Measurements from ENCODE around the gene SPEN.
"Not testable (repeated sequence)": the region's sequence is repeated elsewhere in the genome, so short reads cannot be mapped to it uniquely, and the experiment has no call there.

Gene SPEN

DNA sequence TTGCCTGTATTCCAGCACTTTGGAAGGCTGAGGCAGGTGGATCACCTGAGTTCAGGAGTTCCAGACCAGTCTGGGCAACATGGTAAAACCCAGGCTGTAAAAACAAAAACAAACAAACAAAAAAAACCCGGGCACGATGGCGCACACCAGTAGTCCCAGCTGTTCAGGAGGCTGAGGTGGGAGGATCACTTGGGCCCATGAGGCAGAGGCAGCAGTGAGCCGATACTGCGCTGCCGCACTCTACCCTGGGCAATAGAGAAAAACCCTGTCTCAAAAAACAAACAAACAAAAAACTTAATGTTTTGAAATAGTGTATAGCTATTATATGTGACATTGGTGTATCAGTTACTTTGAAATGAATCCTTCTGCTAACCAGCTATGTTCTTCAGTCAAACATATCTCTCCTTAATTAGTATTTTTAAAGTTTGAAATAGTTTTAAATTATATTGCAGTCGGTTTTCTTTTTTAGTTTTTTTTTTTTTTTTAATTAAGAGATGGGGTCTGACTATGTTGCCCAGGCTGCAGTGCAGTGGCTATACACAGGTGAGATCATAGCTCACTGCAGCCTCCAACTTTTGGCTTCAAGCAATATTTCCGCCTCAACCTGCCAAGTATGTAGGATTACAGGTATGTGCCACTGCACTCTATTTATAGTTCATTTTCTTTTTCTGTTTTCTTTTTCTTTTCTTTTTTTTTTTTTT, 11.3 kb downstream of the SPEN start:
- no peak for DNase-seq

GRCh38 chr1:15863156-15863901, 15.8 kb downstream of the SPEN start:
- no peak for DNase-seq

DNA sequence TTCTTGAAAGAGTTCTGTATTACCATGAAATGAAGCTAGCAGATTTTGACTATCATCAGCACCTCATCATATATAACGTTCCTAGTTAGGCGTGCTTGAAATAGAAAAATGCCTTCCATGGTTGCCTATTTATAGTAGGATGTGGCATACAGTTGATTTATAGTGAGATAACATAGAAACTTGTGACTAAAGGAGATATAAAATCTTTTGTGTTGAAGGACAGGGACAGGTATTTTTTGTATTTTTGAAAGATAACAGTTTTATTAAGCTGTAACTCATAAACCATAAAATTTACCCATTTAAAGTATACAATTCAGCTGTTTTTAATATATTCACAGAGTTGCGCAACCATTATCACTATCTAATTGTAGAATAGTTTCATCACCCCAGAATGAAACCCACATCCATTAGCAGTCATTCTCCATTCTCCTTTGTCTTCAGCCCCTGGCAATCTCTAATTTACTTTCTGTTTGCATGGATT, 19.3 kb downstream of the SPEN start:
- DNase-seq: no peak

- no peak for DNase-seq
Observed at GRCh38 chr1:15867288-15867687, 19.8 kb downstream of the SPEN start.

- DNase-seq: no peak
Observed at GRCh38 chr1:15869413-15869812, 21.9 kb downstream of the SPEN start.

DNA sequence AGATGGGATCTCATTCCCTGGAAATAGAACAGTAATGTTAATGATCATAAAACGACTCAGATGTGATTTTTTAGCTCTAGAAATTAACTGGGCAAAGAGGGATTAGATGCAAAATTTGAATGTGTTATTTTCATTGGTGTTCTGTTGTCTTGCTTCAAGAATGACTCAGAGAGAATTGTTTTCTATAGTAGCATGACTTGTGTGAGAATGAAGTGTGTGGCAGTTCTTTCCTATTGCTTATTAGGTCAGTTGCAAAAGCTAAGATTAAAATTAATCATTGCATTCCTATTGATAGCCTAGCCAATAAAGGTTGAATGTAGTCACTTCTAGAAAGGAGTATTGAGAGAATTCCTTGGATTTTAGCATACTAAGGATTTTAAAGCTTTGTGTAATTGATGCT, 22.9 kb downstream of the SPEN start:
- no peak for DNase-seq

DNA sequence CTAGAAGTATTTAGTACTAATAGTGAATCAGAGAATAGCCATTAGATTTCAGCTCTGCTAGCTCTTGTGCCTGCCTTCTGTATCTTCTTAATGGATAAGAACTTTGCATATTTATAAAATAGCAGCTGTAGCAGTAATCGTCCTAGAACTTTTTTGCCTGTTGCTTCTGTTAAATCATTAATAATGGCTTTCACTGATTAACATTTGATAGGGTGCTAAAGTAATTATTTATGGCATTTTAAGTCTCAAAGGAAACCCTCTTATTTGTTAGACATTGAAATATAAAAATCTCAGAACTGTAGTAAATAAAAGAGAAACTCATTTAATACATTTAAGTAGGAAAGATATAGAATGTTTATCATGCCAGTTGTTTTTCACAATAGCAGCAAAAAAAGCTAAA, 27.0 kb downstream of the SPEN start:
- no peak for DNase-seq

DNA sequence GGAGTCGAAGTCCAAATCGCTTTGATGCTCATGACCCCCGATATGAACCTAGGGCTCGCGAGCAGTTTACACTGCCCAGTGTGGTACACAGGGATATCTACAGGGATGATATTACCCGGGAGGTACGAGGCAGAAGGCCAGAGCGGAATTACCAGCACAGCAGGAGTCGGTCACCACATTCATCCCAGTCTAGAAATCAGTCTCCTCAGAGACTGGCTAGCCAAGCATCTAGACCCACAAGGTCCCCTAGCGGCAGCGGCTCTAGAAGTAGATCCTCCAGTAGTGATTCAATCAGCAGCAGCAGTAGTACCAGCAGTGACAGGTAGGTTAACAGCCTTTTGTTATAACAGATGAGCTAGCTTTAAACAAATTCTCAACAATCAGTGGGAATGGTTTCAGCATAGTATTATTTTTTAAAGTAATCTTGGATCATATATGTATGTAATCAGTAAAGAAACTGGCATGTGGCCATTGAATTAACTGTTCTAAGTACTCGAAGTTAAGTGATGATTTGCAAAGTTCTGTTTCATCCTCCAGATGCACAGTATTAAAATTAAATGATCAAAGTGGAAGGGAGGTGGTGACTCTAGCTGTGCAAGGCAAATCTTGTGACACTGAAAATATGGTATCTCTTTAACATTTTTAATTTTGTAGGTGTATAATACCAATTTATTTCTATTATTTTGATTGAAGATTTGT, 29.0 kb downstream of the SPEN start:
- no peak for DNase-seq

GRCh38 chr1:15881961-15882360, 34.5 kb downstream of the SPEN start:
- no peak for DNase-seq

DNA sequence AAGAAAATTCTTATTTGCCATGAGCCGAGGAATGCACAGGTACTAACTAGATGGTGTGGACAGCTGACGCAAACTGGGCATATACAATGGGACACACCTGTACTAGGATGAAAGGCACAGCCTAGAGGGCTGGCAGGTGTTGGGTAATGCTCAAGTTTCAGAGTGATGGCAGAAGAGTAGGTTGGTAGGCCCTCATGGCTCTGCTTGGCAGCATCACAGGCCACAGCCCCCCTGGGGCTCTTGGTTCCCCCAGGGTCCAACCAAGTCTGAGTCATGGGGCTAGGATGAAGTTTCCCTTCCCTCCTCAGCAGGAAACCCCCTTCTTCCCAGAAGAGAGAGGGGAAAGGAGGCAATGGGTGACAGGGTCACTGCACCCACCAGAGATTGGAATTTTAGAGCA, 35.2 kb downstream of the SPEN start:
- DNase-seq: no peak

DNA sequence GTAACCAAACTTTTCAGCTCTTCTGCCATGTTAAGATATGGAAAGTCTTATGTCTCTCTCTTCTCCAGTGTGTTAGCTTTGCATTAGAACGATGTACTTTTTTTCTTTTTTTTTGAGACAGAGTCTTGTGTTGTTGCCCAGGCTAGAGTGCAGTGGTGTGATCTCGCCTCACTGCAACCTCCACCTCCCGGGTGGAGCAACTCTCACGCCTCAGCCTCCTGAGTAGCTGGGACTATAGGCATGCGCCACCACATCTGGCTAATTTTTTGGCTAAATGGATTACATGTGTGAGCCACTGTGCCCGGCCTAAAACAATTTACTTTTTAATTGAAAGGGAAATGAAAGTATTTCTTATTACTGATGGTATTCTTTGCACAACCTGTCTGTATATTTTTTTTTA, 35.8 kb downstream of the SPEN start:
- DNase-seq: no peak

DNA sequence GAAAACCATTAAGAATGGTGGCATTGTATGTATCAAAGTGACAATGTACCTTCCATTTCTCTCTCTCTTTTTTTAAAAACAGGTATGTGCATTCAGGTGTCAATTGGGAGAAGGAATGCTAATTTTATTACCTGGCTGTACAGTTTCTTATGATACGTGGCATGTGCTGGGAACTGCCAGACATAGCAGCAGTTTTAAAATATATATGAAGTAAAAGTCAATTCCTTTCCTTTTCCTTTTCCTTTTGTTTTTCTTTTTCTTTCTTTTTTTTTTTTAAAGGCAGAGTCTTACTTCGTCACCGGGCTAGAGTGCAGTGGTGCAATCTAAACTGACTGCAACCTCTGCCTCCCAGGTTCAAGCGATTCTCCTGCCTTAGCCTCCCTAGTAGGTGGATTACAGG, 37.0 kb downstream of the SPEN start:
- no peak for DNase-seq

- DNase-seq: no peak
Observed at GRCh38 chr1:15885269-15885668, 37.8 kb downstream of the SPEN start.

GRCh38 chr1:15885701-15886610, 38.4 kb downstream of the SPEN start:
- no peak for DNase-seq

DNA sequence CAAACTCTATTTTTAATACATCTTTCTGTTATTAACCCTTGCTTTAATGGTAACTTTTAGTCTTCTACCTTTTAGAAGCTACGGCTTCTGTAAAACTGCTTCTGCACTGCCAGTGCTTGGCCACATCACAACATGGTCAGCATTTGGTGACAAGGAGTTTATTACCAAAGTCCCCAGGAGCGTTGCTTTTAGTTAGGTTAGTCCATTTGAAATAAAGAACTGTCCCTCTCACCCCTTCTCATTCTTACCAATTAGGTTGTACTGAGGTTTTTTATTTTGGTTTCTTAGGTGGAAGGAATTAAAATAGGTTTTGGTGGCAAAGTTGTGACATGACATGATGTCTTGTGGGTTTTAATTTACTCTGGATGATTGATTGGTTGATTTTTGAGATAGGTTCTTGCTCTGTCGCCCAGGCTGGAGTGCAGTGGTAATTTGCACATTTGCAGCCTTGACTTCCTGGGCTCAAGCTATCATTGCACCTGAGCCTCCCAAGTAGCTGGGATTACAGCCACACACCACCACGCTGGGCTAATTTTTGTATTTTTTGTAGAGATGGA, 39.2 kb downstream of the SPEN start:
- no peak for DNase-seq

DNA sequence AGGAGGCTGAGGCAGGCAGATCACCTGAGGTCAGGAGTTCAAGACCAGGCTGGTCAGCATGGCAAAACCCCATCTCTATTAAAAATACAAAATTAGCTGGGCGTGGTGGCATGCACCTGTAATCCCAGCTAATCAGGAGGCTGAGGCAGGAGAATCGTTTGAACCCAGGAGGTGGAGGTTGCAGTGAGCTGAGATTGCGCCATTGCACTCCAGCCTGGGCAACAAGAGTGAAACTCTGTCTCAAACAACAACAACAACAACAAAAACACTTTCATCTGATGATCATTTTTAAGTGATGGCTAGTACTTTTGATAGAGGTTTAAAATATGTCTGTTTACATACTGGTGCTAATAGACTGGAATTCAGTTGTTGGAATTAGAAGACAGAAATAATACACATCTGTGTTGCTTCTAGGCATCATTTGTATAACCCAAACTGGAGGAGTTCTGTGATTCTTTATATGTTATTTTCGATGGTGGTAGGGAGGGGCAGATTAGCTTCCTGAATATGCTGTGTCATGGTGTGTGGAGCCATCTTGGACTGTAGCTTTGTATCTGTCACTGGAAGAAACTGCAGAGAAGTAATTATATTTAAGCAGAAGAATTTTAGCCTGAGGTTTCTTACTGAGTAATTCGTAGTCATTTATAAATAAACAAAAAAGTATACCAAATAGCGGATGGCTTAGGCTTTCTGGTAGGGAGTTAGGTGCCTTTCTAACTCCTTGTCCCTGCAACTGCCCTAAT, 45.5 kb downstream of the SPEN start:
- not testable (repeated sequence) for DNase-seq

GRCh38 chr1:15895233-15895632, 47.7 kb downstream of the SPEN start:
- DNase-seq: no peak

DNA sequence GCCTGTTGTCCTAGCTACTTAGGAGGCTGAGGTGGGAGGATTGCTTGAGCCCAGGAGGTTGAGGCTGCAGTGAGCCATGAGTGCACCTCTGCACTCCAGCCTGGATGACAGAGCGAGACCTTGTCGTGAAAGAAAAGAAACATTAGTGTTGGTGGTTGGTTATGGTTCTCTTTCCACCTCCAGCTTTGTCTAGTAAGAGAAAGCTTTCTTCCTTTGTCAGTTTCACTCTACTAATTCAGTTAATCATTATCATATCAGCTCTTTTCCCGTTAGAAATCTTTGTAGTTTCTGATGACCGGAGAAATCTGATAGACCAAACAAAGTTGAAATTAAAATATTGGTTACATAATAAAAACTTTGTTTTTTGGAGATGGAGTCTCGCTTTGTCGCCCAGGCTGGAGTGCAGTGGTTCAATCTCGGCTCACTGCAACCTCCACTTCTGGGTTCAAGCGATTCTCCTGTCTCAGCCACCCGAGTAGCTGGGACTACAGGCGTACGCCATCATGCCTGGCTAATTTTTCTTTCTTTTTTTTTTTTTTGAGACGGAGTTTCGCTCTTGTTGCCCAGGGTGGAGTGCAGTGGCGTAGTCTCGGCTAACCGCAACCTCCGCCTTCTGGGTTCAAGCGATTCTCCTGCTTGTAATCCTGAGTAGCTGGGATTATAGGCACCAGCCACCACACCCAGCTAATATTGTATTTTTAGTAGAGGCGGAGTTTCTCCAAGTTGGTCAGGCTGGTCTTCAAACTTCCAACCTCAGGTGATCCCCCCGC, 49.5 kb downstream of the SPEN start:
- not testable (repeated sequence) for DNase-seq

DNA sequence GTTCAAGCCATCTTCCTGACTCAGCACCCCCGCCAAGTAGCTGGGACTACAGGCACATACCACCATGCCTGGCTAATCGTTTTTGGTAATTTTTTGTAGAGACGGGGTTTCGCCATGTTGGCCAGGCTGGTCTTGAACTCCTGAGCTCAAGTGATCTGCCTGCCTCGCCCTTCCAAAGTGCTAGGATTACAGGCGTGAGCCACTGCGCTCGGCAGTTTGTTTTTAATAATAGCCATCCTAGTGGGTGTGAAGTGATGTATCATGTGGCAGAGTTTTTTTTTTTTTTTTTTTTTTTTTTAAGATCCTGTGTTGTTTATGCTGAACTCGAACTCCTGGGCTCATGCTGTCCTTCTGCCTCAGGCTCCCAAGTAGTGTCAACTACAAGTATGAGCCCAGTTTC, 51.8 kb downstream of the SPEN start:
- no peak for DNase-seq

DNA sequence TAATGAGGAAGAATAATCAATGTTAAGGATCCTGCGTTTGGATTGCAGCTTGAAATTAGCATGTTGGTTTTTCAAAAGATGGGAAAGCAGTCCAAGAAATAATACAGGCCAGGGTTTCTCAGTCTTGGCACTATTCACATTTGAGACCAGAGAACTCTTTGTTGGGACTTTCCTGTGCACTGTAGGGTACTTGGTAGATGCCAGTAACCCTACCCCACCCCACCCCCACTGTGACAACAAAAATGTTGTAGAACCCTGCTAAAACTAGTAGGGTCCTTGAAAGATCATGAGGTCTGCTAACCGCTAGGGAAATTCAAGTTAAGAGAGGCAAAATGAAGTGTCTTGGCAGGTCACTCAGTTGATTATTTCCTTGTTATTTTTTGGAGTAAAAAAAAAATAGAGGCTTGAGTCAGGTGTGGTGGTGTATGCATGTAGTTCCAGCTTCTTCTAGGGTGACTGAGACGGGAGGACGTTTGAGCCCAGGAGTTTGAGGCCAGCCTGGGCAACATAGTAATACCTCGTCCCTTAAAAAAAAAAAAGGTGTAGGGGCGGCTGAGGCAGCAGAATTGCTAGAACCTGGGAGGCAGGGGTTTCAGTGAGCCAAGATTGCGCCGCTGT, 53.3 kb downstream of the SPEN start:
- DNase-seq: no peak
